OCI-LY1 (cell line): ENCODE measurements around the gene SHLD1.
"Not testable (repeated sequence)": the region's sequence is repeated elsewhere in the genome, so short reads cannot be mapped to it uniquely, and the experiment has no call there.

ENCODE experiments used
- H2AFZ ChIP-seq: fragments of 200-600 bp; sonication (generic), shearing (Covaris generic); 2 replicates; pipeline ENCODE4 v1.6.0; 2014; ENCODE audit warnings: antibody characterized with exemption, mild to moderate bottlenecking, low read length
- H3F3A ChIP-seq: fragments of 200-600 bp; sonication (generic), shearing (Covaris generic); 2 replicates; pipeline ENCODE4 v1.6.0; 2014; ENCODE audit warnings: mild to moderate bottlenecking, antibody characterized with exemption, low read length, moderate library complexity; ENCODE audit not compliant: insufficient read depth
- H3K27ac ChIP-seq: fragments of 200-600 bp; sonication (generic); 2 replicates; pipeline ENCODE4 v1.5.1; 2014; ENCODE audit warnings: low read length, mixed run types, mild to moderate bottlenecking, low read depth; ENCODE audit not compliant: poor library complexity, severe bottlenecking
- H3K27me3 ChIP-seq: fragments of 200-600 bp; sonication (generic); 2 replicates; pipeline ENCODE4 v1.6.0; 2014; ENCODE audit warnings: antibody characterized with exemption, mild to moderate bottlenecking, low read length, moderate library complexity; ENCODE audit not compliant: insufficient read depth
- H3K36me3 ChIP-seq: fragments of 200-600 bp; sonication (generic); 2 replicates; pipeline ENCODE4 v1.6.1; 2014; ENCODE audit warnings: mild to moderate bottlenecking, antibody characterized with exemption, low read length, moderate library complexity, mixed read lengths; ENCODE audit not compliant: insufficient read depth
- H3K4me1 ChIP-seq: fragments of 200-600 bp; sonication (generic); 2 replicates; pipeline ENCODE4 v1.5.1; 2014; ENCODE audit warnings: mild to moderate bottlenecking, low read length, moderate library complexity; ENCODE audit not compliant: insufficient read depth, severe bottlenecking
- H3K4me2 ChIP-seq: fragments of 200-600 bp; sonication (generic), shearing (Covaris generic); 2 replicates; pipeline ENCODE4 v1.6.1; 2014; ENCODE audit warnings: low read length
- H3K4me3 ChIP-seq: fragments of 200-600 bp; sonication (generic); 2 replicates; pipeline ENCODE4 v1.5.1; 2014; ENCODE audit warnings: low read length, low read depth, mild to moderate bottlenecking, mixed read lengths; ENCODE audit not compliant: poor library complexity, severe bottlenecking
- H3K79me2 ChIP-seq: fragments of 200-600 bp; shearing (Covaris generic); 2 replicates; pipeline ENCODE4 v1.6.1; 2016; ENCODE audit warnings: mixed run types, low read length, mixed read lengths; ENCODE audit not compliant: insufficient read depth
- H3K9ac ChIP-seq: fragments of 200-600 bp; sonication (generic), shearing (Covaris generic); 2 replicates; pipeline ENCODE4 v1.6.1; 2014; ENCODE audit warnings: mild to moderate bottlenecking, low read length, mixed read lengths
- H3K9me2 ChIP-seq: fragments of 200-600 bp; sonication (generic), shearing (Covaris generic); 2 replicates; pipeline ENCODE4 v1.6.1; 2014; ENCODE audit warnings: low read depth, mild to moderate bottlenecking, low read length, mixed read lengths
- H3K9me3 ChIP-seq: fragments of 200-600 bp; shearing (Covaris generic); 2 replicates; pipeline ENCODE4 v1.6.1; 2014; ENCODE audit warnings: low read length, mixed read lengths
- H4K20me1 ChIP-seq: fragments of 200-600 bp; sonication (generic), shearing (Covaris generic); 2 replicates; pipeline ENCODE4 v1.6.0; 2016; ENCODE audit warnings: mild to moderate bottlenecking, low read length; ENCODE audit not compliant: insufficient read depth
- CTCF ChIP-seq: fragments of 200-600 bp; sonication (generic), shearing (Covaris generic); IDR thresholded peaks from 2 replicates; pipeline ENCODE4 v1.5.1; 2017; ENCODE audit warnings: mild to moderate bottlenecking, antibody characterized with exemption, low read length, moderate library complexity, mixed read lengths
- EZH2 ChIP-seq: fragments of 200-600 bp; sonication (generic), shearing (Covaris generic); IDR thresholded peaks from 2 replicates; pipeline ENCODE4 v1.8.0; 2017; ENCODE audit warnings: borderline replicate concordance, mixed run types, mild to moderate bottlenecking, antibody characterized with exemption, low read length, moderate library complexity, mixed read lengths

SHLD1 gene

GRCh38 chr20:5749952-5750779 is at the start of gene SHLD1:
Gene SHLD1 (plus strand): TSS chr20:5750401. CDS start chr20:5772866, 22,465 bp downstream.
- no peaks in the 10 kb centered on the region for H3K27me3 ChIP-seq
- TF ChIP-seq CTCF (no peak), EZH2 (no peak)

GRCh38 chr20:5702339-5702738 is 47.9 kb upstream of the SHLD1 start:
- not testable (repeated sequence) for H3K9me3 ChIP-seq, H3K4me2 ChIP-seq, H3K36me3 ChIP-seq, H3K4me3 ChIP-seq, H3K9ac ChIP-seq, H3K9me2 ChIP-seq, H2AFZ ChIP-seq, H4K20me1 ChIP-seq, H3K27me3 ChIP-seq, H3K27ac ChIP-seq, H3K79me2 ChIP-seq, H3F3A ChIP-seq
- peaks cover 46% of the 10 kb centered on the region for H3K4me1 ChIP-seq

More at GRCh38 chr20:5749952-5750779, at the start of gene SHLD1:
- H2AFZ ChIP-seq: peak within 1 kb of the TSS; percentile 81; the same call in 1 of the 2 replicates
- H4K20me1 ChIP-seq: no peaks in the 10 kb centered on the region
- peaks cover 42% of the 10 kb centered on the region for H3K79me2 ChIP-seq
- H3F3A ChIP-seq: no peaks in the 10 kb centered on the region
- no peaks in the 10 kb centered on the region for H3K9me2 ChIP-seq
- H3K36me3 ChIP-seq: peaks cover 26% of the 10 kb centered on the region
- peak within 1 kb of the TSS; percentile 85 for H3K9ac ChIP-seq
- peak within 1 kb of the TSS; percentile 77 for H3K4me3 ChIP-seq
- peaks cover 54% of the 10 kb centered on the region for H3K4me1 ChIP-seq
- peak within 1 kb of the TSS; percentile 57 for H3K27ac ChIP-seq
- H3K9me3 ChIP-seq: no peaks in the 10 kb centered on the region
- peak within 1 kb of the TSS; percentile 80 for H3K4me2 ChIP-seq

GRCh38 chr20:5703681-5704101 is 46.5 kb upstream of the SHLD1 start:
- no peaks in the 10 kb centered on the region for H3K9me3 ChIP-seq
- TF ChIP-seq CTCF (no peak), EZH2 (no peak)
- H3K27ac ChIP-seq: peak overlapping the region; percentile 77
- no peaks in the 10 kb centered on the region for H3K79me2 ChIP-seq
- H3F3A ChIP-seq: no peaks in the 10 kb centered on the region
- H3K27me3 ChIP-seq: no peaks in the 10 kb centered on the region
- H3K4me3 ChIP-seq: no peak overlapping the region
- peak overlapping the region; percentile 47 for H3K4me2 ChIP-seq
- no peaks in the 10 kb centered on the region for H4K20me1 ChIP-seq
- H3K36me3 ChIP-seq: no peaks in the 10 kb centered on the region
- no peaks in the 10 kb centered on the region for H3K9me2 ChIP-seq
- peak overlapping the region; percentile 84 for H2AFZ ChIP-seq
- peaks cover 37% of the 10 kb centered on the region for H3K4me1 ChIP-seq
- H3K9ac ChIP-seq: peak overlapping the region; percentile 47

- Histone ChIP-seq H3K79me2 (no peaks in the 10 kb centered on the region), H3K9ac (no peak overlapping the region), H2AFZ (no peak overlapping the region)
Observed at GRCh38 chr20:5705827-5706226, 44.4 kb upstream of the SHLD1 start.

More at GRCh38 chr20:5705827-5706226, 44.4 kb upstream of the SHLD1 start:
- Histone ChIP-seq H3K27me3 (no peaks in the 10 kb centered on the region), H4K20me1 (no peaks in the 10 kb centered on the region), H3F3A (no peaks in the 10 kb centered on the region), H3K9me3 (no peaks in the 10 kb centered on the region), H3K27ac (peak overlapping the region; percentile 40), H3K36me3 (no peaks in the 10 kb centered on the region), H3K4me2 (no peak overlapping the region), H3K4me3 (no peak overlapping the region), H3K4me1 (peaks cover 29% of the 10 kb centered on the region), H3K9me2 (no peaks in the 10 kb centered on the region)
- TF ChIP-seq CTCF (no peak), EZH2 (no peak)
